Fibroblast of pulmonary artery (primary cell): Measurements from ENCODE around the gene PRF1.
"Not testable (repeated sequence)": the region's sequence is repeated elsewhere in the genome, so short reads cannot be mapped to it uniquely, and the experiment has no call there.

Experiments
- DNase-seq: peaks from one replicate; pipeline ENCODE4 v3.0.0-alpha.2; 2010; ENCODE audit warnings: low read depth
- H3K4me3 ChIP-seq: replicated peaks from 2 replicates; pipeline ENCODE4 v1.5.1; 2011; ENCODE audit warnings: low read depth, mild to moderate bottlenecking, control low read depth, low read length, moderate library complexity
- TF ChIP-seq, protein P1 (sequence below): IDR thresholded peaks from 2 replicates; pipeline ENCODE4 v1.5.1; 2011; ENCODE audit warnings: mild to moderate bottlenecking, control low read depth, low read length, inconsistent platforms; ENCODE audit errors: missing control alignments

The PRF1 gene

GRCh38 chr10:70582793-70583668 is 19.5 kb downstream of the PRF1 start:
- no peak overlapping the region for H3K4me3 ChIP-seq
- TF ChIP-seq, protein P1, sequence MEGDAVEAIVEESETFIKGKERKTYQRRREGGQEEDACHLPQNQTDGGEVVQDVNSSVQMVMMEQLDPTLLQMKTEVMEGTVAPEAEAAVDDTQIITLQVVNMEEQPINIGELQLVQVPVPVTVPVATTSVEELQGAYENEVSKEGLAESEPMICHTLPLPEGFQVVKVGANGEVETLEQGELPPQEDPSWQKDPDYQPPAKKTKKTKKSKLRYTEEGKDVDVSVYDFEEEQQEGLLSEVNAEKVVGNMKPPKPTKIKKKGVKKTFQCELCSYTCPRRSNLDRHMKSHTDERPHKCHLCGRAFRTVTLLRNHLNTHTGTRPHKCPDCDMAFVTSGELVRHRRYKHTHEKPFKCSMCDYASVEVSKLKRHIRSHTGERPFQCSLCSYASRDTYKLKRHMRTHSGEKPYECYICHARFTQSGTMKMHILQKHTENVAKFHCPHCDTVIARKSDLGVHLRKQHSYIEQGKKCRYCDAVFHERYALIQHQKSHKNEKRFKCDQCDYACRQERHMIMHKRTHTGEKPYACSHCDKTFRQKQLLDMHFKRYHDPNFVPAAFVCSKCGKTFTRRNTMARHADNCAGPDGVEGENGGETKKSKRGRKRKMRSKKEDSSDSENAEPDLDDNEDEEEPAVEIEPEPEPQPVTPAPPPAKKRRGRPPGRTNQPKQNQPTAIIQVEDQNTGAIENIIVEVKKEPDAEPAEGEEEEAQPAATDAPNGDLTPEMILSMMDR, result no peak
- DNase-seq, result no peak

- DNase-seq, H3K4me3 ChIP-seq: not testable (repeated sequence)
These were observed 21.4 kb downstream of the PRF1 start for GRCh38 chr10:70581176-70581575.

DNA sequence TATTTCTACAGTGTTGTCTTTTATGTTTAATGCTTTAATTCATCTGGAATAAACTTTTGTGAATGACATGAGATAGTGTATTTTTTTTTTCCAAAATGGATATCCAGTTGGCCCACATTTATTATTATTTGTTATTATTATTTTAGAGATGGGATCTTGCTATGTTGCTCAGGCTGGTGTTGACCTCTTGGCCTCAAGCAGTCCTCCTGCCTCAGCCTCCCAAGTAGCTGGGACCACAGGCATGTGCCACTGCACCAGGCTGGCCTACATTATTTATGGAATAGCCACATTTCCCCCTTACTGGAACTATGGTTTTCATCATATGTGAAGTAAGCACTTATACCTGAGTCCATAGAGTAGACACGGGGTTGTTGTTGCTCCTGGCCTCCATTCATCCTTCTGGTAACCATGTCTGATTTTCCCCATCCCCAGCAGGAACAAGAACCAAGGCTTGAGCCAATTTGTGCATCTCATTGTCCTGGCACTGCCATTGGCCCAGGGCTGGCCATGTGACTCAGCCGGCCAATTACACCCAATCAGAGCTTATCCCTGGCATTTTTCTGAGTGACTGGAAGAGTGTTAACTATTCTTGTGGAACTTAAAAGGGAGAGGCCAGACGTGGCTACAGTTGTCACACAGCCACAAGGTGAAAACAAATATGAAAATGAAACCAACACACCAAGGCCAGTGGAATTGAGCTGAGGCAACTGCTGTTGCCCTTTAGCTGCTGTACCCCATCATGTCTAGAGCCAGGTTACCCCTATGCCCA is 23.1 kb downstream of the PRF1 start:
- no peak for DNase-seq

DNA sequence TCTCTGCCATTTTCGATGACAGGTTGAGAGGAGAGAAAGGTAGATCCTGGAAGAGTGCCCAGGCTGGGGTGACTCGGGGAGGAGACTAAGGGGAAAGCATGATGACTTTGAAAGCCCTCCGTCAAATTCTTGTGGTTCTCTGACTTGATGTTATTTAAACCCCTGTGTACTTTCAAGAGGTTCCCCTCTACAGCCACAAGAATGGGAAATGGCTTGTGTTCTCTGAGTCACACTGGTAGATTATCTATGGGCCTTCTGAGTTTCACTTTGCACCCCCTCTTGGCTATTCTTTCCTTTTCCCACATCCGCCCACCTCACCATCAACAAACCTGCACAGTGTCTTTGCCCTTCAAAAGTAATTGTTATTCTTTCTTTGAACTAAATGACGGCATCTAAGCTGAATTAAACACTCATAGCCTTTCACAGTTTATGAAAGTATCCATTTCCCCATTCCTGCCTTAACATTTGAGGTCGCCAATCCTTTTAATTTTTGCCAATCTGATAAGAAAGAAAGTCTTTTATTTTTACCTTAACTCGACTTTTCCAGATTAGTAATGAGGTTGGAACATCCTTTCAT is 24.1 kb downstream of the PRF1 start:
- DNase-seq, result peak; percentile 48
- H3K4me3 ChIP-seq, result no peak overlapping the region
- TF ChIP-seq, protein P1, result no peak

More for the DNA sequence above, 23.1 kb downstream of the PRF1 start:
- H3K4me3 ChIP-seq, result no peak overlapping the region
- TF ChIP-seq, protein P1, result no peak

DNA sequence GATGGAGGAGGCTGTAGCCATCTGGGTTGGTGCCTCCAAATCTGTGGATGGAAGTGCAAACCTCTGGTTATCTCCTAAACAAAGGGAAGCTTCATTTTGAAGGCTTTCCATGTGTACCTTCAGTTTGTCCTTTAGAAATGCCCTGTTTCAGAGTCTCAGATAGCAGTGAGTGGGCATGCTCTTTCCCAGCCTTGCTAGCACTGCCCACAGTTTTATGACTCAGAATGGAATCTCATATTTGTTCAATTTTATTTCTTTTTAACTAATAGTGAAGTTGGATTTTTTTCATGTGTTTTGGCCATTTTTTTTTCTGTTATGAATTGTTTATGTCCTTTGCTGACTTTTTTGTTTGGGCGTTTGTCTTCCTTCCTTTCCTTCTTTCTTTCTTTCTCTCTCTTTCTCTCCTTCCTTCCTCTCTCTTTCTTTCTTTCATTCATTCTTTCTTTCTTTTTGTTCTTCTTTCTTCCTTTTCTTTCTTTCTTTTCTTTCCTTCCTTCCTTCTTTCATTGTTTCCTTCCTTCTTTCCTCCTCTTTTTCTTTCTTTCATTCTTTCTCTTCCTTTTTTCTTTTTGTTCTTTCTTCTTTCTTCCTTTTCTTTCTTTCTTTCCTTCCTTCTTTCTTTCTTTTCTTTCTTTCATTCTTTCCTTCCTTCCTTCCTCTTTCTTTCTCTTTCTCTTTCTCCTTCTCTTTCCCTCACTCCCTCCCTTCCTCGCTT is 25.6 kb downstream of the PRF1 start:
- H3K4me3 ChIP-seq, result no peak overlapping the region
- TF ChIP-seq, protein P1, result no peak
- DNase-seq, result peak; percentile 17

DNA sequence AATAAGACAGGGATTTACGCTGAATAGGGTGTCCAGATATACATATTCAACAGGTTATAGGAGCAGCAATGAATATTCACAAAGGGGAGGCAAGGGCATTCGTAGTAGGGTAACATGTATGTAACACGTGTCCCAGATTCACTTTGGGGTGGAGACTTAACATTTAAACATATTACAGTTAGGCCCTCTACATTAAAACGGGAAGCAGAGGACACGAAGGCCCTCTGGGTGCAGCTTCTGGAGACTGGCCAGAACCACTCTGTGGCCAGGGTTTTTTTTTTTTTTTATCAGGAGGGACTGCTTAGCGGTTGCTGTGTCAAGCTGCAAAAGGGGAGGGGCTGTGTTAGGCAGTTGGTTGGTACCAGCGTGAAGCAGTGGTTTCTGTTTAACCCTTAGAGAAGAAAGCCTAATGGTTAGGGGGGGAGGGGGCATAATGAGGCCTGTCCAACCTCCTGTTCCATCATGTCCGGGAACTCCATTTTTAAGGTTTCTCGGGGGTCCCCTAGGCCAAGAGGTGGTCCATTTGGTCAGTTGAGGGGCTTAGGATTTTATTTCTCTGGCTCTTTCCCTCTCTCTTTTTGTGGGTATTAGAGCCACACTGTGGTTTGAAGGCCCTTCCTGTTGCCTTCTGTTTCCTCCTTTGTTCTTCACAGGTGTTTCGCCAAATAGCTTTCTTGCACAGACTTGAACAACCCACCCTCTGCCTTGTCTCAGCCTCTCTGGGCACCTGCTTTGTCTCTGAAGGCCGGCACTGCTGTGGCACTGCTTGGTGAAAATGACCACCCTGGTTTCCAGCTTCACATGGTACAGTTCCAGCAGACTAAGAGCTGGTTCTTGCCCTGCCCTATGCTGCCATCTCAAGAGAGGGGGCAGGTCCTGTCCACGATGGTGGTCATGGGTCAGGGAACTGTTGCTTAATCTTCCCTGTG is 26.4 kb downstream of the PRF1 start:
- no peak overlapping the region for H3K4me3 ChIP-seq
- DNase-seq, result peak; percentile 58
- TF ChIP-seq, protein P1, result no peak
